ENCODE data around the gene BAHD1. TPM values are rescaled to one million over a fixed set of nuclear protein-coding genes. Genes with fewer than 3 reads are reported as not detected.
"Not testable (repeated sequence)": the region's sequence is repeated elsewhere in the genome, so short reads cannot be mapped to it uniquely, and the experiment has no call there.

BAHD1 gene
- total RNA-seq, 2 experiments from 2014 or later, result 15.3 to 16.7 TPM

DNA sequence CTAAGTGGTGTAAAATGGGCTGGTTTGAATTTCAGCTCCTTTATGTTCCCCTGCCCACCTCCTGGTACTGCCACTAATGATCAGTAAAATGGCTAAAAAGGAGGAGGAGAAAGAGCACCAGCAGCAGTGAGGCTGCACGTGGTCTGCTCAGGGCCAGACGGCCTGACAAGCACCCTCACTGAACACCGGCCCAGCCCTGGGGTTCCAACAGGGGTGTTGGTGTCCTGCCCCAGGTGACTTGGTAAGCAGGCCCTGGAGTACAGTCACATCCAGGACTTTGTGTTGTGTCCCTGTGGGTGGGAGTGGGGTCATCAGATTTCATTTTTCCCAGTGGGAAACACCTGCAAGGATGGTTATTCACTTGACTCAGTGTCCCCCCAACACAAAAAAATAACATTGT is 5.4 kb downstream of the BAHD1 start:
- H3K27me3 Mint-ChIP-seq, result no peaks in the 10 kb centered on the region
- H3K36me3 Mint-ChIP-seq (ENCODE audit: low read depth), result no peaks in the 10 kb centered on the region
- CTCF ChIA-PET, result interaction anchor here (0.6 to 0.8 kb wide), 3 partner anchors 57 to 76 kb away, joined by 3 to 4 read pairs (median 4); no protein-coding TSS in a partner anchor
- DNase-seq, result no peak
- no peak for ATAC-seq
- no peaks in the 10 kb centered on the region for H3K9me3 Mint-ChIP-seq (ENCODE audit: low read depth)
- no peak overlapping the region for H3K27ac Mint-ChIP-seq
- POLR2A ChIA-PET, result interaction anchor here (0.5 kb wide), 1 partner anchor 37 kb away, joined by 4 read pairs; no protein-coding TSS in a partner anchor
- intact Hi-C loops (cut with DNase I, micrococcal nuclease), result no loop called here
- H3K4me3 Mint-ChIP-seq, result no peak overlapping the region
- peaks cover 59% of the 10 kb centered on the region for H3K4me1 Mint-ChIP-seq

- Mint-ChIP-seq H3K4me1 (peaks cover 70% of the 10 kb centered on the region), H3K4me3 (no peak overlapping the region), H3K9me3 (ENCODE audit: low read depth) (no peaks in the 10 kb centered on the region), H3K27ac (no peak overlapping the region), H3K27me3 (no peaks in the 10 kb centered on the region), H3K36me3 (ENCODE audit: low read depth) (no peaks in the 10 kb centered on the region)
- ChIA-PET POLR2A (no interaction called here), CTCF (interaction anchor here (1.0 kb wide), 1 partner anchor 8 kb away, joined by 3 read pairs; no protein-coding TSS in a partner anchor)
- DNase-seq (no peak), ATAC-seq (no peak)
- intact Hi-C loops (cut with DNase I, micrococcal nuclease), result no loop called here
These were observed 7.6 kb downstream of the BAHD1 start for GRCh38 chr15:40448354-40448753.

DNA sequence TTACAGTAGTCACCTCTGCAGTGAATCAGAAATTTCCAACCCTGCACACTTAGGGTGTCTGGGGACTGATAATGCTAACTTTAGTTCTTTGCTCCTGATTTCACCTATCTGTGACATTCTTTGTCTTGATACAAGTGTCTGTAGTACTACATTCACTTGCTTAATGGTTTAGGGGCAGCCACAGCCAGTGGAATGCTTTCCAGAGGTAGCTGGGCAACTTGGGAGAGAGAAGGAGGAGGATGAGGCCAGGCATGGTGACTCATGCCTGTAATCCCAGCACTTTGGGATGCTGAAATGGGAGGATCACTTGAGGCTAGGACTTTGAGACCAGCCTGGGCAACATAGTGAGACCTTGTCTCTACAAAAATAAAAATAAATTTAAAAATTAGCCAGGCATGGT is 8.5 kb downstream of the BAHD1 start:
- DNase-seq (no peak), ATAC-seq (no peak)
- no peaks in the 10 kb centered on the region for H3K36me3 Mint-ChIP-seq (ENCODE audit: low read depth)
- CTCF ChIA-PET, result no interaction called here
- peak overlapping the region; percentile 13 for H3K27ac Mint-ChIP-seq
- H3K9me3 Mint-ChIP-seq (ENCODE audit: low read depth), result no peaks in the 10 kb centered on the region
- peaks cover 70% of the 10 kb centered on the region for H3K4me1 Mint-ChIP-seq
- intact Hi-C loops (cut with DNase I, micrococcal nuclease), result no loop called here
- H3K4me3 Mint-ChIP-seq, result no peak overlapping the region
- POLR2A ChIA-PET, result no interaction called here
- no peaks in the 10 kb centered on the region for H3K27me3 Mint-ChIP-seq

GRCh38 chr15:40450047-40450446 is 9.3 kb downstream of the BAHD1 start:
- Mint-ChIP-seq H3K27me3 (no peaks in the 10 kb centered on the region), H3K9me3 (ENCODE audit: low read depth) (no peaks in the 10 kb centered on the region), H3K36me3 (ENCODE audit: low read depth) (no peaks in the 10 kb centered on the region), H3K4me3 (no peak overlapping the region), H3K27ac (no peak overlapping the region), H3K4me1 (peaks cover 70% of the 10 kb centered on the region)
- intact Hi-C loops (cut with DNase I, micrococcal nuclease), result no loop called here
- POLR2A ChIA-PET, result interaction anchor here (0.6 kb wide), 2 partner anchors 141 to 320 kb away, joined by 3 to 5 read pairs; partner anchors contain the start of gene C15orf62
- ATAC-seq, result no peak
- CTCF ChIA-PET, result interaction anchor here (0.8 to 2.1 kb wide), 3 partner anchors 10 to 106 kb away, joined by 3 to 8 read pairs (median 3); partner anchors contain the start of gene BAHD1
- DNase-seq, result no peak

- intact Hi-C loops (cut with DNase I, micrococcal nuclease), result no loop called here
- peaks cover 78% of the 10 kb centered on the region for H3K4me1 Mint-ChIP-seq
- H3K27me3 Mint-ChIP-seq, result no peaks in the 10 kb centered on the region
These were observed 10.9 kb downstream of the BAHD1 start for GRCh38 chr15:40451527-40452158.

DNA sequence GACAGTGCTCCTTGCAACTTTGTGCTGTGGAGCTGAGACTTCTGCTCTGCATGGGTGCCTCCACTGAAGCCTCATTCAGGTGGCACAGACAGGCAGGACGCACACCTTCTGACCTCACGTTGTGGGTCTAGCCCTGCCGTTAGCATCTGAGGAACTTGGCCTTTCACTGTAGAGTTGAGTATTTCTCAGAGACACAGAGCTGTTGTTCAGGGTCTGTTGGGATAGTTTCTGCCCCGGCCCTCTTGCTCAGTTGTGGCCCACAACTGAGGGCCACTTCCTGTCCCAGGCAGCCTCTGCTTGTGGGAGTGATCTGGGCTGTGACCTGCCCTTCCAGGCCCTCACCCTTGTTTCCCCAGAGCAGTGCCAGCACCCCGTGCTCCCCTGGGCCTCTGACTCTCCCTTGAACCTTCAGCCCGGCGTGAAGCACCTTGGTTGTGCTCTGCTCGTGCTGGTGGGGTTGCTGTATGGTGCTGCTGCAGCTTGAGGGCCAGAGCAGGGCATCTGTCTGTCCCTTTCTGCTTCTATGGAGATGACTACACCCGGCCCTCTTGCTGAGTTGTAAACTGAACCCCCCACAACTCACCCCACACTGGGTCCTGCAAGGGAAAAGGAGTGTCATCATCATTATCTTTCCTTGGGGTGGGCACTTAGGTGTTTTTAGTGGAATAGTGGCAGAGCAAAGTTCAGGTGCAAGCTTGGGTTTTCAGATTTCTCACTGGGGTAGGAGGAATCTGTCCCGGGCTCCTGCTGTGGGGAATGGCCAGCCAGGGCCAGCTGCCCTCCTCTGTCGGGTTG is 11.7 kb downstream of the BAHD1 start:
- no peaks in the 10 kb centered on the region for H3K27me3 Mint-ChIP-seq
- peak overlapping the region; percentile 82 for H3K27ac Mint-ChIP-seq
- H3K4me3 Mint-ChIP-seq, result peak overlapping the region; percentile 17
- peak; percentile 49 for ATAC-seq
- H3K36me3 Mint-ChIP-seq (ENCODE audit: low read depth), result no peaks in the 10 kb centered on the region
- no peaks in the 10 kb centered on the region for H3K9me3 Mint-ChIP-seq (ENCODE audit: low read depth)
- H3K4me1 Mint-ChIP-seq, result peaks cover 82% of the 10 kb centered on the region
- no peak for DNase-seq
- intact Hi-C loops (cut with DNase I, micrococcal nuclease), result no loop called here
- CTCF ChIA-PET, result interaction anchor here (0.7 to 2.1 kb wide), 5 partner anchors 10 to 85 kb away, joined by 3 to 6 read pairs (median 5); partner anchors contain the start of gene BAHD1
- POLR2A ChIA-PET, result interaction anchor here (0.6 to 2.0 kb wide), 3 partner anchors 7 to 17 kb away, joined by 3 to 8 read pairs (median 3); no protein-coding TSS in a partner anchor

More at GRCh38 chr15:40451527-40452158, 10.9 kb downstream of the BAHD1 start:
- Mint-ChIP-seq H3K36me3 (ENCODE audit: low read depth) (no peaks in the 10 kb centered on the region), H3K27ac (peak overlapping the region; percentile 82), H3K9me3 (ENCODE audit: low read depth) (no peaks in the 10 kb centered on the region), H3K4me3 (no peak overlapping the region)
- ChIA-PET CTCF (interaction anchor here (0.9 to 2.1 kb wide), 3 partner anchors 12 to 107 kb away, joined by 3 to 8 read pairs (median 3); partner anchors contain the start of gene BAHD1), POLR2A (interaction anchor here (0.6 to 1.5 kb wide), 2 partner anchors 18 to 62 kb away, joined by 3 to 7 read pairs; no protein-coding TSS in a partner anchor)
- ATAC-seq (no peak), DNase-seq (no peak)

DNA sequence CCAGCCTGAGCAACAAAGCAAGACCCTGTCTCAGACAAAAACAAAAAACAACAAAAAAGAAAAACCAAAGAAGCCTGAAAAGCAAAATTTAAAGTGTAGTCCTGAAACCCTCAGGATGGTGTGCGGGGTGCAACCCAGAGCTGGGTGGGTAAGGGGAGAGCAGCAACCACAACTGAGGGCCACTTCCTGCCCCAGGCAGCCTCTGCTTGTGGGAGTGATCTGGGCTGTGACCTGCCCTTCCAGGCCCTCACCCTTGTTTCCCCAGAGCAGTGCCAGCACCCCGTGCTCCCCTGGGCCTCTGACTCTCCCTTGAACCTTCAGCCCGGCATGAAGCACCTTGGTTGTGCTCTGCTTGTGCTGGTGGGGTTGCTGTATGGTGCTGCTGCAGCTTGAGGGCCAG is 13.2 kb downstream of the BAHD1 start:
- POLR2A ChIA-PET, result interaction anchor here (0.7 to 2.0 kb wide), 2 partner anchors 9 to 115 kb away, joined by 5 to 8 read pairs; partner anchors contain the start of gene RPUSD2
- H3K27ac Mint-ChIP-seq, result peak overlapping the region; percentile 82
- peak overlapping the region; percentile 28 for H3K4me3 Mint-ChIP-seq
- intact Hi-C loops (cut with DNase I, micrococcal nuclease), result loop anchor here in 1 of 2 experiments (2.0 kb wide), 1 partner anchor 17 kb away; the partner anchor contains the start of gene CHST14
- not testable (repeated sequence) for H3K27me3 Mint-ChIP-seq; H3K36me3 Mint-ChIP-seq (ENCODE audit: low read depth); H3K9me3 Mint-ChIP-seq (ENCODE audit: low read depth)
- CTCF ChIA-PET, result interaction anchor here (0.6 to 2.1 kb wide), 4 partner anchors 15 to 591 kb away, joined by 3 to 7 read pairs (median 6); no protein-coding TSS in a partner anchor
- ATAC-seq, result peak; percentile 67
- H3K4me1 Mint-ChIP-seq, result peaks cover 79% of the 10 kb centered on the region
- DNase-seq, result peak; percentile 52

- no peaks in the 10 kb centered on the region for H3K36me3 Mint-ChIP-seq (ENCODE audit: low read depth)
- CTCF ChIA-PET, result interaction anchor here (0.5 to 2.1 kb wide), 8 partner anchors 11 to 182 kb away, joined by 3 to 7 read pairs (median 5); no protein-coding TSS in a partner anchor
- peak; percentile 55 for ATAC-seq
- no peak overlapping the region for H3K4me3 Mint-ChIP-seq
- H3K4me1 Mint-ChIP-seq, result peaks cover 72% of the 10 kb centered on the region
- H3K9me3 Mint-ChIP-seq (ENCODE audit: low read depth), result no peaks in the 10 kb centered on the region
- POLR2A ChIA-PET, result interaction anchor here (0.5 to 0.7 kb wide), 2 partner anchors 38 to 46 kb away, joined by 3 to 4 read pairs; no protein-coding TSS in a partner anchor
- peak overlapping the region; percentile 82 for H3K27ac Mint-ChIP-seq
- intact Hi-C loops (cut with DNase I, micrococcal nuclease), result loop anchor here in 1 of 2 experiments (2.0 kb wide), 1 partner anchor 16 kb away; the partner anchor contains the start of gene CHST14
- peak; percentile 58 for DNase-seq
- no peaks in the 10 kb centered on the region for H3K27me3 Mint-ChIP-seq
These were observed 14.2 kb downstream of the BAHD1 start for GRCh38 chr15:40454904-40455391.

DNA sequence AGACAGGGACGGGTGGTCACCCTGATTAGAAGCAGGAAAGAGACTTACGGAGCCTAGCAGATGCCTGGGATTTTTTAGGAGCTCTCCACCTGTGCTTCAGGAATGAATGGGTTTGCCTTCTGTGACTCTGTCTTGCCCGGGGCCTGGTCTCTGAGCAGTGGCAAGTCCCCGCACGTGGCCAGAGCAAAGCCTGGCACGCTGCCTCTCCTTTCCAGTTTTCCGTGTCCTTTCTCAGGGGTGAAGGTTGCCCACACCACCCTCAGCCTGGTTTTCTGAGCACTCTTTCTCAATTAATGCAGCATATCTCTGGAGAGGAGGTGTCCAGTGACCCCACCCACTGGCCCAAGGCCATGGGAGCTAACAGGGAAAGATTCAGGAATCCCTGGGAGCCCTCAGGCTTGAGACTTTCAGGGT is 15.6 kb downstream of the BAHD1 start:
- H3K9me3 Mint-ChIP-seq (ENCODE audit: low read depth), result no peaks in the 10 kb centered on the region
- no peak for ATAC-seq
- H3K27me3 Mint-ChIP-seq, result no peaks in the 10 kb centered on the region
- no peak overlapping the region for H3K4me3 Mint-ChIP-seq
- DNase-seq, result no peak
- H3K27ac Mint-ChIP-seq, result peak overlapping the region; percentile 74
- ChIA-PET CTCF (interaction anchor here (0.5 to 1.3 kb wide), 6 partner anchors 9 to 281 kb away, joined by 3 to 5 read pairs (median 3); no protein-coding TSS in a partner anchor), POLR2A (no interaction called here)
- H3K4me1 Mint-ChIP-seq, result peaks cover 59% of the 10 kb centered on the region
- intact Hi-C loops (cut with DNase I, micrococcal nuclease), result no loop called here
- no peaks in the 10 kb centered on the region for H3K36me3 Mint-ChIP-seq (ENCODE audit: low read depth)

DNA sequence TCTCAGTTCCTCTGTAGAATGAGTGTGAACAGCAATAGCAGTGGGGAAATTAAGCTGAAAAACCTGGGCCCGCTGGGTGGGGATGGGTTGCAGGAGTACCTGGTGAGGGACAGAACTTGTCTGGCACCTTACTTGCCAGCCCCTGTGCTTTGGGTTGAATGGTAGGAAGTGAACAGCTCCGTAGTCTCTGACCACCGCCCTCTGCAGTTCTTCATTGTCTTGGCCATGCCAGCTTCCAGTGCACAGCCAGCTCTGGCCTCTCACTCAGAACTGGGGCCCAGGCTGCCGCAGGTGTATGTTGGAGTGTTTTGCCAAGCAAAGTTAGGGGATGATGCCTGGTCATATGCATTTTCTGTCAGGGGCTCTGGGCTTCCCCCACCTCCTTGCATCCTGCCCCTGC is 16.0 kb downstream of the BAHD1 start:
- intact Hi-C loops (cut with DNase I, micrococcal nuclease), result no loop called here
- ChIA-PET CTCF (interaction anchor here (0.5 to 1.3 kb wide), 6 partner anchors 9 to 281 kb away, joined by 3 to 5 read pairs (median 3); no protein-coding TSS in a partner anchor), POLR2A (no interaction called here)
- H3K4me1 Mint-ChIP-seq, result peaks cover 55% of the 10 kb centered on the region
- no peak overlapping the region for H3K4me3 Mint-ChIP-seq
- DNase-seq (no peak), ATAC-seq (no peak)
- no peaks in the 10 kb centered on the region for H3K27me3 Mint-ChIP-seq
- H3K9me3 Mint-ChIP-seq (ENCODE audit: low read depth), result no peaks in the 10 kb centered on the region
- H3K27ac Mint-ChIP-seq, result peak overlapping the region; percentile 44
- H3K36me3 Mint-ChIP-seq (ENCODE audit: low read depth), result no peaks in the 10 kb centered on the region

All from activated CD4-positive, alpha-beta T cell treated with anti-CD3 and anti-CD28 coated beads for 36 hours (primary cell).